GM19043 (cell line): ENCODE data around the gene DYNC2I2.
"Not testable (repeated sequence)": the region's sequence is repeated elsewhere in the genome, so short reads cannot be mapped to it uniquely, and the experiment has no call there.

ENCODE experiments used
- ATAC-seq: cut with Tn5 transposase; IDR thresholded peaks from one replicate; pipeline ENCODE4 v1.9.1; 2021; ENCODE audit warnings: low read depth; ENCODE audit not compliant: unreplicated experiment

Gene DYNC2I2

DNA sequence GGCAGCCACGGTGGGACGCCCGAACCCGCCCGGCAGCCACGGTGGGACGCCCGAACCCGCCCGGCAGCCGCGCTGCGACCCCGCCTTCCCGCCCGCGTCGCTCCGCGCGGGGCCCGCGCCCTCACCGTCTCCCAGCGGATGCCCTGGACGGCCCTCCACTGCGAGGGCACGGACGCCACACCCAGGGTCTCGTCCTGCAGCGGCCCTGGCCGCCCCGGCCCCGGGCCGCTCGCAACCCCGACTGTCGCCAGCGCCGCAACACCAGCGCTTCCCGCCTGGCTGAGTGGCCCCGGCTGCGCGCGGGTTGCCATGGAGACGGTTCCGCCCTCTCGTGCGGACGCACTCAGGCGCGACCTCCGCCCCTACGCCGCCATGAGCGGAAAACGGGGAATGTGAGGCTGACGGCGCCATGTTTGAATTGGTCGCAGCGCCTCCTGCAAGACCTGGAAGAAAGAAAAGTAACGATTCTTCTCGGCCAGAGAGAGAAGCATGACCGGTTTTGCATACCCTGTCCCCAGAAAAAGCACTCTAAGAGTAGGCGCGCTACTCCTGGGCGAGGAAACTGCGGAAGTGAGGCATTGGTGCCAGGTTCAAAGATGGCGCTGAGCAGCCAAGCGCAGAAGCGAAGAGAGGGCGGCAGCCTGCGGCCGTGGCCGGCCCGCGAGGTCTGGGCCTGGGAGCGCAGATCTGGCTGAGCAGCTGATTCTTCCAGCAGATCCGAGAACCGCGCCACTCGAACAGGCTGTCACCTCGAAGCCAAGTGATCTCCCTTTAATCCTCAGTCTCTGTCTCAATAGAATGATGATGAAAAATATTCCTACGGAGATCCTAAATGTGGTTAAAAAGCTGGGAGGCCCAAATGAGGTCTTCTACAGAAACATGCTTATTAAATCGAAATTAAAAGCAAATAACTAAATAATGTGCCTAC lies at the start of gene DYNC2I2:
Gene DYNC2I2 (minus strand): TSS at position 432 of the 928 bp plus-strand sequence. CDS start 121 bp downstream, at position 311.
- ATAC-seq = peak; percentile 59

DNA sequence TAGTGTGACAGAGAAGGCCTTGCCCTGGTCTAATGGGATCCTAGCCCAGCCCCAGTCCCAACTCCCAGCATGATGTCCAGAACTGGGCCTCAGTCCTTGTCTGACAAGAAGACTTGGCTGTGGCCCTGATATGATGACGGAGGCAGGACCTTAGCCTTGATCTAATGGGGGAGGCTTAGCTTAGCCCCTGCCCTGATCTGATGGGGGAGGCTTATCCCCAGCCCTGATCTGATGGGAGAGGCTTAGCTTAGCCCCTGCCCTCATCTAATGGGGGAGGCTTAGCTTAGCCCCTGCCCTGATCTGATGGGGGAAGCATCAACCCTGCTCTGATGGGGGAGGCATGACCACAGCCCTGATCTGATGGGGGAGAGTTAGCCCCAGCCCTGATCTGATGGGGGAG lies 49.4 kb upstream of the DYNC2I2 start:
- no peak for ATAC-seq

DNA sequence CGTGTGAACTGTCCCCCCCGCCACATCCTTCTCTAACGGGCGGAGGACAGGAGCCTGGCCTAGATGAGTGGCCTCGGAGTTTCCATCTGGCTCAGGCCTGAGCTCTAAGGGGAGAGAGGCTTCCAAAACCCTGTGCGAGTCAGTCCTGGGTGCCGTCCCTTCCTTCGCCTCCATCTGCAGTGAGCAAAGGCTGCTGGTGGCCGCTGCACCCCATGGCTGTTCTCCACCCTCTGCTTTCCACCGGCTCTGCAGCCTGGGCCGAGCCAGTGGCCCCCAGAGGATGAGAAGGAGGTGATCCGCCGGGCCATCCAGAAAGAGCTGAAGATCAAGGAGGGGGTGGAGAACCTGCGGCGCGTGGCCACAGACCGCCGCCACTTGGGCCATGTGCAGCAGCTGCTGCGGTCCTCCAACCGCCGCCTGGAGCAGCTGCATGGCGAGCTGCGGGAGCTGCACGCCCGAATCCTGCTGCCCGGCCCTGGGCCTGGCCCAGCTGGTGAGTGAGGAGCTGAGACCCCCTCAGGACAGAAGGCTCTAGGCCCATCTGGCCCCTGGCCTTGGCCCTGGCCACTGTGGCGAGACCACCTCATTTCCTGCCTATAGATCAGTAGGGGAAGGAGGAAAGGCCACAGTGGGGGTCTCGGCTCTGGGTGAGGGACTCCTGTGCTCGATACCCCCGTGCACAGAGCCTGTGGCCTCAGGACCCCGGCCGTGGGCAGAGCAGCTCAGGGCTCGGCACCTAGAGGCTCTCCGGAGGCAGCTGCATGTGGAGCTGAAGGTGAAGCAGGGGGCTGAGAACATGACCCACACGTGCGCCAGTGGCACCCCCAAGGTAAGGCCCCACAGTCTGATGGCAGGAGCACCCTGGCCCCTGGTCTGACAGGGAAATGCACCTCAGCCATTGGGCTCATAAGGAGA lies 48.7 kb upstream of the DYNC2I2 start:
- no peak for ATAC-seq

GRCh38 chr9:128704356-128704670 lies 47.7 kb upstream of the DYNC2I2 start:
- ATAC-seq = no peak

- no peak for ATAC-seq
Measured at GRCh38 chr9:128703616-128704355, 47.1 kb upstream of the DYNC2I2 start.

GRCh38 chr9:128702949-128703615 lies 46.4 kb upstream of the DYNC2I2 start:
- ATAC-seq = no peak

GRCh38 chr9:128702445-128702948 lies 45.9 kb upstream of the DYNC2I2 start, which contains the start of gene PKN3:
TSS of gene PKN3 (plus strand) at chr9:128702503. CDS start at chr9:128702916, 413 bp downstream.
- ATAC-seq = peak; percentile 78

DNA sequence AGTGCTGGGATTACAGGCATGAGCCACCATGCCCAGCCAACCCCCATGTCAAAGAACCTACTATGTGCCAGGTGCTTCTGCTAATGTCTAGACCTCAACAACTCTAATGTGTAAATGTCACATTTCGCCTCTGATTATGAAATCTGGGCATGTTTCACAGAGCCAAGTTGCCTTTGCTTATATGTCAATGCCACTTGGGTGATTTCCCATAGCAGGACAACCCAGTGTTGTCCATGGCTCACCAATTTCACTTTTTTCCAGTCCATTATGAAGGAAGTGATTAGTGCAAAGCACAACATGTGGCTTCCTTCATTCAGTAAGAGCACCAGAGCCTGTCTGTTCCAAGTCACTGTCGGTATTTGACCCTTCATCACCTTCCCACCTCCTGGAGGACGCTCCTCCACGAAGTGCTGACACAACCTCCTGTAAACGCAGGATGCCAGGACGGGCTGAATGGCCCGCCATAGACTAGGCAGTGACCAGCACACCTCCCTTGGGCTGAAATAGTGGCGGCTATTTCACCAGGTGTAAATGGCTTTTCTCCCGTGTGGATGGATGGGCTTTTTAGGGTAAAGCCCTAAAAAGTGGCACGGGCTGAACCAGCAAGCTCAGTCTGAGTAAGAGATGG lies 44.7 kb upstream of the DYNC2I2 start:
- no peak for ATAC-seq

DNA sequence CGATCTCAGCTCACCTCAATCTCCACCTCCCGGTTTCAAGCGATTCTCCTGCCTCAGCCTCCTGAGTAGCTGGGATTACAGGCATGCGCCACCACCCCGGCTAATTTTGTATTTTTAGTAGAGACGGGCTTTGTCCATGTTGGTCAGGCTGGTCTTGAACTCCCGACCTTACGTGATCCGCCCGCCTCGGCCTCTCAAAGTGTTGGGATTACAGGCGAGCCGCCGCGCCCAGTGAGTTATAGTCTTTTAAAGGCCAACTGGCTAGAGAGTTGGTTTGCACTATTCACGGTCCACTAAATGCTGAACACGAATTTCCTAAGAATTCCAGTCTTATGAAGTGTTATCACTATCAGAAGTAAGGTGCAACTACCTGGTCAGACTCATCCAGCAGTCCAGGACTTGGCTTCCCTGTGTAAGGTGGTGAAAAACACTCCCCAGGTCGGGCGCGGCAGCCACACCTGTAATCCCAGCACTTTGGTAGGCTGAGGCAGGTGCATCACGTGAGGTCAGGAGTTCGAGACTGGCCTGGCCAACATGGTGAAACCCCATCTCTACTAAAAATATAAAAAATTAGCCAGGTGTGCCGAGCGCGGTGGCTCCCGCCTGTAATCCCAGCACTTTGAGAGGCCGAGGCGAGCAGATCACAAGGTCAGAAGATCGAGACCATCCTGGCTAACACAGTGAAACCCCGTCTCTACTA lies 42.6 kb upstream of the DYNC2I2 start:
- ATAC-seq = not testable (repeated sequence)

GRCh38 chr9:128696923-128697707 lies 40.5 kb upstream of the DYNC2I2 start:
- ATAC-seq = no peak

- ATAC-seq = no peak
Measured at GRCh38 chr9:128694344-128694743, 37.7 kb upstream of the DYNC2I2 start.

DNA sequence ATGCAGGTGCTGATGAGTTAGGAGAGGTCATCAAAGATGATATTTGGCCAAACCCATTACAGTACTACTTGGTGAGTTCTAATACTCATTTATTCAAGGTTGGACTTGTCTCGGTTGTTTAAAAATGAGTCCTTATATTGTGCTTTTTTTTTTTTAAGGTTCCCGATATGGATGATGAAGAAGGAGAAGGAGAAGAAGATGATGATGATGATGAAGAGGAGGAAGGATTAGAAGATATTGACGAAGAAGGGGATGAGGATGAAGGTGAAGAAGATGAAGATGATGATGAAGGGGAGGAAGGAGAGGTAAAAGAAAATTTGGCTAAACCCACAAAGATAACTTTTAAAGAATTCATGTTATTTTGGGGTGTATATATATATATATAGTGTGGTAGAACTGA lies 37.1 kb upstream of the DYNC2I2 start:
- ATAC-seq = not testable (repeated sequence)

- no peak for ATAC-seq
Measured at GRCh38 chr9:128690684-128691034, 34.0 kb upstream of the DYNC2I2 start.

- no peak for ATAC-seq
Measured at GRCh38 chr9:128689820-128690683, 33.4 kb upstream of the DYNC2I2 start.

DNA sequence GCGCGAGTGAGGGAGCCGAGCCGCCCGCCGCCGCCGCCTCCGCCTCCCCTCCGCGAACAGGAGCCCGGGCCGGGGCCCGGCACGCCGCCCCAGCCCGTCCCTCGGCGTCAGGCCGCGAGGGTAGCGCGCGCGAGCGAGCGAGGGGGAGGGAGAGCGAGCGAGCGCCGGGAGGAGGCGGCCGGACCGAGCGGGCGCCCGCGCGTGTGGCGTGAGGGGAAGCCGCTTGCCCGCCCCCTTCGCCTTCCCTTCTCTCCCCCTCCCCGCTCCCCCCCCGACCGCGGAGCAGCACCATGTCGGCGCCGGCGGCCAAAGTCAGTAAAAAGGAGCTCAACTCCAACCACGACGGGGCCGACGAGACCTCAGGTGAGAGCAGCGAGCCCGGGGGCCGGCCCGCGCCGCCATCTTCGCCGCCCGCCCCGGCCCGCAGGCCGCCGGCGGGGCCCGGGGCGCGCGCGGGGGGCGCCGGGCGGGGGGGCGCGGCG lies 32.7 kb upstream of the DYNC2I2 start:
- no peak for ATAC-seq

- peak; percentile 65 for ATAC-seq
Measured at GRCh38 chr9:128688501-128689292, 32.0 kb upstream of the DYNC2I2 start, which contains the start of gene SET. TSS of gene SET (plus strand) at chr9:128689222. CDS start at chr9:128689583, 361 bp downstream.
